IMR-90 (cell line): ENCODE measurements around the gene BEGAIN. TPM values are rescaled to one million over a fixed set of nuclear protein-coding genes. Genes with fewer than 3 reads are reported as not detected.

Experiments used
- ATAC-seq: fragments of 200-7000 bp; cut with Tn5 transposase; 2 replicates; pipeline ENCODE4 v1.9.1; 2020; ENCODE audit warnings: low read depth, mild to moderate bottlenecking, moderate library complexity
- BruUV-seq: library from RNA; stranded (reverse); fragments of 400-500 nt; replicated peaks from 2 replicates; lab custom pipeline; 2021; lab: Mats Ljungman, UMichigan
- CTCF ChIA-PET: fragments of 300-600 bp; formaldehyde crosslinking; extraction: SDS; loops from one replicate; lab custom pipeline; 2021; ENCODE audit warnings: antibody characterized with exemption; lab: Yijun Ruan, JAX
- POLR2A ChIA-PET: fragments of 300-600 bp; sonication (Branson Sonifier 250); formaldehyde crosslinking; loops from one replicate; lab custom pipeline; 2022; ENCODE audit warnings: antibody characterized with exemption; ENCODE audit not compliant: unreplicated experiment; lab: Charles Lee
- DNase-seq: peaks from one replicate; pipeline ENCODE4 v3.0.0; 2013
- H2AFZ ChIP-seq: replicated peaks from 2 replicates; pipeline ENCODE3; 2013; ENCODE audit warnings: low read length, mild to moderate bottlenecking; ENCODE audit not compliant: poor library complexity
- H2AK5ac ChIP-seq: 2 replicates; pipeline ENCODE4 v1.6.1; 2013; ENCODE audit warnings: low read depth, low read length, inconsistent platforms
- H2AK9ac ChIP-seq: replicated peaks from 2 replicates; pipeline ENCODE3; 2013; ENCODE audit warnings: mild to moderate bottlenecking, low read depth, low read length, moderate library complexity; ENCODE audit not compliant: poor library complexity
- H2BK120ac ChIP-seq: 2 replicates; pipeline ENCODE4 v1.6.1; 2013; ENCODE audit warnings: low read depth, low read length, inconsistent platforms
- H2BK15ac ChIP-seq: 3 replicates; pipeline ENCODE4 v1.6.1; 2013; ENCODE audit warnings: low read depth, low read length, inconsistent platforms
- H2BK20ac ChIP-seq: 2 replicates; pipeline ENCODE4 v1.6.1; 2013; ENCODE audit warnings: low read depth, mild to moderate bottlenecking, inconsistent platforms, low read length, moderate library complexity
- H2BK5ac ChIP-seq: 2 replicates; pipeline ENCODE4 v1.6.1; 2013; ENCODE audit warnings: mild to moderate bottlenecking, low read depth, low read length, inconsistent platforms; ENCODE audit not compliant: poor library complexity, severe bottlenecking
- H3K14ac ChIP-seq: replicated peaks from 2 replicates; pipeline ENCODE4 v1.6.1; 2013; ENCODE audit warnings: low read depth, low read length, inconsistent platforms
- H3K18ac ChIP-seq: 2 replicates; pipeline ENCODE4 v1.6.1; 2013; ENCODE audit warnings: low read depth, low read length, control low read depth
- H3K23ac ChIP-seq: 2 replicates; pipeline ENCODE4 v1.6.1; 2013; ENCODE audit warnings: low read depth, low read length, inconsistent platforms
- H3K27ac ChIP-seq: 2 replicates; pipeline ENCODE4 v1.5.1; 2013; ENCODE audit warnings: mild to moderate bottlenecking, control low read depth, low read length; ENCODE audit not compliant: insufficient read depth
- H3K27me3 ChIP-seq: 2 replicates; pipeline ENCODE4 v1.6.1; 2013; ENCODE audit warnings: low read length; ENCODE audit not compliant: control insufficient read depth, insufficient read depth
- H3K36me3 ChIP-seq: 2 replicates; pipeline ENCODE4 v1.6.1; 2013; ENCODE audit warnings: low read length, mixed read lengths; ENCODE audit not compliant: control insufficient read depth, insufficient read depth
- H3K4ac ChIP-seq: 2 replicates; pipeline ENCODE4 v1.6.1; 2013; ENCODE audit warnings: low read depth, low read length, inconsistent platforms
- H3K4me1 ChIP-seq: 2 replicates; pipeline ENCODE4 v1.6.1; 2013; ENCODE audit warnings: low read length, mixed read lengths; ENCODE audit not compliant: control insufficient read depth, insufficient read depth
- H3K4me2 ChIP-seq: 2 replicates; pipeline ENCODE4 v1.6.1; 2013; ENCODE audit warnings: low read depth, mild to moderate bottlenecking, control low read depth, low read length, moderate library complexity
- H3K4me3 ChIP-seq: 2 replicates; pipeline ENCODE4 v1.5.1; 2013; ENCODE audit warnings: low read depth, mild to moderate bottlenecking, control low read depth, low read length, moderate library complexity; ENCODE audit not compliant: insufficient read depth
- H3K56ac ChIP-seq: 2 replicates; pipeline ENCODE4 v1.6.1; 2013; ENCODE audit warnings: low read length, inconsistent platforms; ENCODE audit not compliant: insufficient read depth; ENCODE audit errors: extremely low read depth
- H3K79me1 ChIP-seq, 2 experiments: 2 replicates each; pipeline ENCODE4 v1.6.1; 2013; ENCODE audit warnings: low read length in 2 of 2, inconsistent platforms in 1 of 2, low read depth in 1 of 2
- H3K9ac ChIP-seq: 2 replicates; pipeline ENCODE4 v1.6.1; 2013; ENCODE audit warnings: low read depth, low read length, control low read depth
- H3K9me1 ChIP-seq: 2 replicates; pipeline ENCODE4 v1.6.1; 2013; ENCODE audit warnings: low read length, inconsistent platforms; ENCODE audit not compliant: insufficient read depth
- H3K9me3 ChIP-seq: 2 replicates; pipeline ENCODE4 v1.6.1; 2013; ENCODE audit warnings: low read length; ENCODE audit not compliant: control insufficient read depth, insufficient read depth
- H4K20me1 ChIP-seq: 2 replicates; pipeline ENCODE4 v1.6.1; 2013; ENCODE audit warnings: low read length, inconsistent platforms; ENCODE audit not compliant: insufficient read depth
- H4K5ac ChIP-seq: 2 replicates; pipeline ENCODE4 v1.6.1; 2013; ENCODE audit warnings: mild to moderate bottlenecking, low read depth, low read length, control low read depth
- H4K8ac ChIP-seq, 2 experiments: 2 replicates each; pipeline ENCODE4 v1.6.1; 2013; ENCODE audit warnings: low read depth in 2 of 2, low read length in 2 of 2, control low read depth in 1 of 2, inconsistent platforms in 1 of 2
- H4K91ac ChIP-seq: 2 replicates; pipeline ENCODE4 v1.6.1; 2013; ENCODE audit warnings: low read depth, low read length, inconsistent platforms; ENCODE audit not compliant: insufficient read depth
- BHLHE40 ChIP-seq: fragments of 150-350 bp; IDR thresholded peaks from 2 replicates; pipeline ENCODE4 v1.6.1; 2016; ENCODE audit warnings: mild to moderate bottlenecking, low read depth, low read length
- CHD1 ChIP-seq: IDR thresholded peaks from 2 replicates; pipeline ENCODE4 v1.6.1; 2012; ENCODE audit warnings: low read depth, low read length, improper control_type of control experiment
- MAFK ChIP-seq: IDR thresholded peaks from 2 replicates; pipeline ENCODE4 v1.6.1; 2012; ENCODE audit warnings: low read depth, low read length, improper control_type of control experiment
- MXI1 ChIP-seq: IDR thresholded peaks from 2 replicates; pipeline ENCODE4 v1.6.1; 2012; ENCODE audit warnings: low read depth, mild to moderate bottlenecking, low read length, moderate library complexity, borderline replicate concordance
- NFE2L2 ChIP-seq: fragments of 150-350 bp; IDR thresholded peaks from 2 replicates; pipeline ENCODE4 v1.6.1; 2016; ENCODE audit warnings: low read depth, mild to moderate bottlenecking, low read length
- RAD21 ChIP-seq: IDR thresholded peaks from 2 replicates; pipeline ENCODE4 v1.6.1; 2012; ENCODE audit warnings: low read length, improper control_type of control experiment
- RCOR1 ChIP-seq: IDR thresholded peaks from 2 replicates; pipeline ENCODE4 v1.6.1; 2012; ENCODE audit warnings: mild to moderate bottlenecking, low read length, improper control_type of control experiment; ENCODE audit not compliant: insufficient replicate concordance
- RFX5 ChIP-seq: IDR thresholded peaks from 2 replicates; pipeline ENCODE4 v1.8.0; 2012; ENCODE audit warnings: low read depth, mild to moderate bottlenecking, low read length, moderate library complexity
- WGBS, 2 experiments: methylation state at CpG; one replicate each; pipeline versions ENCODE4 v1.1.5 to v1.1.7; 2013; ENCODE audit warnings: missing lambda C conversion rate in 2 of 2; ENCODE audit not compliant: insufficient read length in 1 of 2; ENCODE audit errors: extremely low coverage in 2 of 2; 5-methylcytosine and 5-hydroxymethylcytosine counted together
- dilution Hi-C: fragments of 300-500 bp; cut with HindIII; formaldehyde crosslinking; loops from one replicate; pipeline ENCODE4 v1.14.3; 2018; ENCODE audit warnings: low sequenced_read_pairs; ENCODE audit not compliant: unreplicated experiment
- in situ Hi-C: fragments of 300-500 bp; cut with MboI; formaldehyde crosslinking; loops from 3 replicates; pipeline ENCODE4 v1.14.3; 2019; ENCODE audit warnings: low sequenced_read_pairs, inconsistent platforms, mixed read lengths
- intact Hi-C: fragments of 100-400 bp; cut with micrococcal nuclease; formaldehyde crosslinking; loops from 2 replicates; pipeline ENCODE4 v1.10.0; 2022
- polyA plus RNA-seq, 3 experiments: library from polyadenylated mRNA; depleted of rRNA; stranded (reverse); fragments of >200 nt; gene quantifications; 2 replicates each; pipeline ENCODE4 v1.2.3, GENCODE V29; 2012; ENCODE audit warnings: low replicate concordance in 1 of 3
- total RNA-seq: library from RNA; depleted of rRNA; stranded (reverse); fragments of >200 nt; gene quantifications from 2 replicates; pipeline ENCODE4 v1.2.3, GENCODE V29; 2012

Gene BEGAIN
- total and polyA plus RNA-seq, 2 of the 4 experiments (the other 2 are of a cell fraction), result 0.18 to 0.99 TPM

GRCh38 chr14:100629098-100629497 lies 41.9 kb upstream of the BEGAIN start:
- H3K9me3 ChIP-seq, result peaks cover 2% of the 10 kb centered on the region
- no peak overlapping the region for H3K4me3 ChIP-seq
- BruUV-seq, result no TSS peak
- H2BK20ac ChIP-seq, result no peak overlapping the region
- H3K36me3 ChIP-seq, result no peaks in the 10 kb centered on the region
- no peak overlapping the region for H4K8ac ChIP-seq
- H3K23ac ChIP-seq, result no peak overlapping the region
- no peak overlapping the region for H3K27ac ChIP-seq
- no peak for DNase-seq
- H2AK9ac ChIP-seq, result no peak overlapping the region
- no peaks in the 10 kb centered on the region for H3K4me1 ChIP-seq
- no peaks in the 10 kb centered on the region for H3K9me1 ChIP-seq
- ChIA-PET POLR2A (no interaction called here), CTCF (no interaction called here)
- no peaks in the 10 kb centered on the region for H4K20me1 ChIP-seq
- intact Hi-C loops, result no loop called here
- H4K91ac ChIP-seq, result no peak overlapping the region
- H2BK15ac ChIP-seq, result no peak overlapping the region
- H3K9ac ChIP-seq, result no peak overlapping the region
- no peak overlapping the region for H4K5ac ChIP-seq
- H3K56ac ChIP-seq, result no peak overlapping the region
- no peak overlapping the region for H3K14ac ChIP-seq
- in situ Hi-C loops, result no loop called here
- no peak overlapping the region for H2BK5ac ChIP-seq
- H3K4ac ChIP-seq, result no peak overlapping the region
- H3K18ac ChIP-seq, result no peak overlapping the region
- no peak overlapping the region for H2AK5ac ChIP-seq
- dilution Hi-C loops, result no loop called here
- TF ChIP-seq NFE2L2 (no peak), MAFK (no peak), MXI1 (no peak), BHLHE40 (no peak), RFX5 (no peak), CHD1 (no peak), RAD21 (no peak), RCOR1 (no peak)
- peaks cover 40% of the 10 kb centered on the region for H3K27me3 ChIP-seq
- WGBS, 2 experiments, result 61% methylated on average over 5 of the region's 13 CpGs; no CpG with 5 or more reads in 1 of the 2 experiments
- no peak overlapping the region for H2BK120ac ChIP-seq
- no peaks in the 10 kb centered on the region for H3K79me1 ChIP-seq
- no peak overlapping the region for H3K4me2 ChIP-seq
- H2AFZ ChIP-seq, result no peak overlapping the region
- no peak for ATAC-seq
